PC-3 (cell line): ENCODE results near the gene IER3IP1. TPM values are rescaled to one million over a fixed set of nuclear protein-coding genes. Genes with fewer than 3 reads are reported as not detected.
A peak's percentile ranks its signal among the peaks of the same experiment; 100 is the strongest.

Experiments
- ATAC-seq: fragments of 200-7000 bp; cut with Tn5 transposase; 2 replicates; pipeline ENCODE4 v1.9.1; 2020; ENCODE audit warnings: mild to moderate bottlenecking, moderate library complexity
- BruUV-seq: library from RNA; stranded (reverse); fragments of 400-500 nt; replicated peaks from 2 replicates; lab custom pipeline; 2021; lab: Mats Ljungman, UMichigan
- CTCF ChIA-PET: fragments of 300-600 bp; sonication (Branson Sonifier 250); formaldehyde crosslinking; loops from one replicate; lab custom pipeline; 2022; ENCODE audit warnings: antibody characterized with exemption; lab: Charles Lee
- POLR2A ChIA-PET: fragments of 300-600 bp; sonication (Branson Sonifier 250); formaldehyde crosslinking; loops from one replicate; lab custom pipeline; 2022; ENCODE audit warnings: antibody characterized with exemption; ENCODE audit not compliant: unreplicated experiment; lab: Charles Lee
- DNase-seq: peaks from one replicate; pipeline ENCODE4 v3.0.0-alpha.2; 2015
- H2AFZ ChIP-seq: fragments of 300-600 bp; sonication (generic); 2 replicates; pipeline ENCODE4 v1.6.0; 2016; ENCODE audit warnings: antibody characterized with exemption, low read length
- H3F3A ChIP-seq: fragments of 300-600 bp; sonication (generic); one replicate; pipeline ENCODE4 v1.6.0; 2017; ENCODE audit warnings: antibody characterized with exemption, low read length, control low read depth, mild to moderate bottlenecking; ENCODE audit not compliant: unreplicated experiment
- H3K27ac ChIP-seq: fragments of 300-600 bp; sonication (generic); 2 replicates; pipeline ENCODE4 v1.5.1; 2016; ENCODE audit warnings: mild to moderate bottlenecking, low read length
- H3K27me3 ChIP-seq: fragments of 300-600 bp; sonication (generic); 2 replicates; pipeline ENCODE4 v1.6.1; 2016; ENCODE audit warnings: low read length, mixed read lengths
- H3K36me3 ChIP-seq: fragments of 300-600 bp; sonication (generic); 2 replicates; pipeline ENCODE4 v1.6.1; 2016; ENCODE audit warnings: low read depth, mixed run types, low read length, mixed read lengths
- H3K4me1 ChIP-seq: fragments of 300-600 bp; sonication (generic); 2 replicates; pipeline ENCODE4 v1.5.1; 2016; ENCODE audit warnings: low read length; ENCODE audit not compliant: insufficient read depth
- H3K4me2 ChIP-seq: fragments of 300-600 bp; sonication (generic); 2 replicates; pipeline ENCODE4 v1.6.0; 2016; ENCODE audit warnings: low read length
- H3K4me3 ChIP-seq: fragments of 300-600 bp; sonication (generic); 2 replicates; pipeline ENCODE4 v1.5.1; 2016; ENCODE audit warnings: mild to moderate bottlenecking, low read length, mixed read lengths
- H3K79me2 ChIP-seq: fragments of 300-600 bp; sonication (generic); 2 replicates; pipeline ENCODE4 v1.6.1; 2017; ENCODE audit warnings: low read length, mixed read lengths
- H3K9ac ChIP-seq: fragments of 300-600 bp; sonication (generic); 2 replicates; pipeline ENCODE4 v1.6.0; 2016; ENCODE audit warnings: mild to moderate bottlenecking, low read length
- H3K9me2 ChIP-seq: fragments of 300-600 bp; sonication (generic); replicated peaks from 2 replicates; pipeline ENCODE4 v1.6.1; 2016; ENCODE audit warnings: mixed run types, low read length, mixed read lengths
- H3K9me3 ChIP-seq: fragments of 300-600 bp; sonication (generic); 2 replicates; pipeline ENCODE4 v1.6.1; 2016; ENCODE audit warnings: low read length, mixed read lengths
- H4K20me1 ChIP-seq: fragments of 300-600 bp; sonication (generic); 2 replicates; pipeline ENCODE4 v1.6.1; 2016; ENCODE audit warnings: low read length, mixed read lengths
- EZH2 ChIP-seq: fragments of 300-600 bp; sonication (generic); IDR thresholded peaks from one replicate; pipeline ENCODE4 v1.6.1; 2017; ENCODE audit warnings: antibody characterized with exemption, mild to moderate bottlenecking, low read length; ENCODE audit not compliant: unreplicated experiment
- EZH2phosphoT487 ChIP-seq: fragments of 300-600 bp; sonication (generic); IDR thresholded peaks from 2 replicates; pipeline ENCODE4 v1.6.1; 2018; ENCODE audit warnings: mild to moderate bottlenecking, antibody characterized with exemption, low read length, borderline replicate concordance
- intact Hi-C: fragments of 100-400 bp; cut with micrococcal nuclease; formaldehyde crosslinking; loops from 2 replicates; pipeline ENCODE4 v1.9.0; 2023
- total RNA-seq: library from RNA; depleted of rRNA; stranded (reverse); fragments of >200 nt; gene quantifications from 2 replicates; pipeline ENCODE4 v1.2.3, GENCODE V29; 2014
- TF ChIP-seq, protein P1 (sequence below): fragments of 300-600 bp; sonication (generic); conservative IDR thresholded peaks from 2 replicates; pipeline ENCODE4 v1.5.1; 2017; ENCODE audit warnings: antibody characterized with exemption, low read depth, mild to moderate bottlenecking, low read length

Gene IER3IP1
- total RNA-seq, 1 experiment from 2014 or later, result 23.2 TPM

DNA sequence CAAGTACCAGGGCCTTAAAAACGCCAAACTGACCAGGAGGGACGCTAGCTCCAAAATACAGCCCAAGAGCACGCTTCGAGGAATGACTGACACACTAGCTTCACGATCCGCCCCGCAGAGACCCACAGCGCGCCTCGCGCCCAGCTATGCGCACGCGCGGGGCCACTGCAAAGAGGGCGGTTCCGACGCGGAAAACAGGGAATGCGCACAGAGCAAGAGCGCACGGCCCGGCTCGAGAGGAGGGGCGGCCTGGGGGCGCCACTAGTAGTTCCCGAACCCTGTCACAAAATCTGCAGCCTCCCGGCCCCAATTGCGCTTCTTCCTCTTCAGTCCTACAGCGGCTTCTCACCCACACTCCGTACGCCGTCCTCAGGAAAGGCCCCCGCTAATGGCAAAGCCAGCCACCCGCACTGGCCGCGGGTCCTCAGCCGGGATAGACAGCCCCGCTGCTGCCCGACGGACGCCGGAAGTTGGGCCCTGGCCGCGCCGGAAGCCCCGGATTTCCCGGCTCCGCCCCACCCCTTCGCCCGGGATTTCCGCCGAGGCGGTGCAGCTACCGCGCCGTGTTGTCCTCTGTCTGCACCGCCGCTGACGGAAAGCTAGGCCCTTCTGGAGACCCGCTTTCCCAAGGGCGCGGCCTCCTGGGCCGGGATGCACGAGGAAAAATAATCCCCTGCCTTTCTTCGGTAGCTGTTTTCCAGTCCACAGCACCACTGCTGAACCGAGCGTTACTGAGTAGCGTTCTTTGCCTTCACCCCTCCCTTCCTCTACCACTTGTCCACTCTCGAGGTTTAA is 25.9 kb downstream of the IER3IP1 start, which contains the start of gene HDHD2:
Gene HDHD2 (minus strand): TSS at position 472 of the 795 bp plus-strand sequence. CDS start 14,061 bp downstream, outside the sequence.
- H3K9me2 ChIP-seq, result no peaks in the 10 kb centered on the region
- no peaks in the 10 kb centered on the region for H3F3A ChIP-seq
- ATAC-seq (peak; percentile 91), DNase-seq (peak; percentile 58)
- H3K9ac ChIP-seq, result peak within 1 kb of the TSS; percentile 88
- H3K4me2 ChIP-seq, result peak within 1 kb of the TSS; percentile 96
- peak within 1 kb of the TSS; percentile 79 for H3K4me3 ChIP-seq
- intact Hi-C loops, result loop anchor here (1.0 kb wide), 2 partner anchors 26 to 54 kb away; partner anchors contain the start of gene IER3IP1
- H3K27ac ChIP-seq, result peak within 1 kb of the TSS; percentile 59
- peak within 1 kb of the TSS; percentile 85 for H2AFZ ChIP-seq
- BruUV-seq, result TSS peak; percentile 65
- H3K79me2 ChIP-seq, result peaks cover 25% of the 10 kb centered on the region
- ChIA-PET POLR2A (interaction anchor here (0.6 kb wide), 1 partner anchor 1052 kb away, joined by 3 read pairs; the partner anchor contains the start of gene ATP5F1A), CTCF (no interaction called here)
- no peaks in the 10 kb centered on the region for H4K20me1 ChIP-seq
- TF ChIP-seq EZH2 (no peak), EZH2phosphoT487 (no peak)
- TF ChIP-seq, protein P1, sequence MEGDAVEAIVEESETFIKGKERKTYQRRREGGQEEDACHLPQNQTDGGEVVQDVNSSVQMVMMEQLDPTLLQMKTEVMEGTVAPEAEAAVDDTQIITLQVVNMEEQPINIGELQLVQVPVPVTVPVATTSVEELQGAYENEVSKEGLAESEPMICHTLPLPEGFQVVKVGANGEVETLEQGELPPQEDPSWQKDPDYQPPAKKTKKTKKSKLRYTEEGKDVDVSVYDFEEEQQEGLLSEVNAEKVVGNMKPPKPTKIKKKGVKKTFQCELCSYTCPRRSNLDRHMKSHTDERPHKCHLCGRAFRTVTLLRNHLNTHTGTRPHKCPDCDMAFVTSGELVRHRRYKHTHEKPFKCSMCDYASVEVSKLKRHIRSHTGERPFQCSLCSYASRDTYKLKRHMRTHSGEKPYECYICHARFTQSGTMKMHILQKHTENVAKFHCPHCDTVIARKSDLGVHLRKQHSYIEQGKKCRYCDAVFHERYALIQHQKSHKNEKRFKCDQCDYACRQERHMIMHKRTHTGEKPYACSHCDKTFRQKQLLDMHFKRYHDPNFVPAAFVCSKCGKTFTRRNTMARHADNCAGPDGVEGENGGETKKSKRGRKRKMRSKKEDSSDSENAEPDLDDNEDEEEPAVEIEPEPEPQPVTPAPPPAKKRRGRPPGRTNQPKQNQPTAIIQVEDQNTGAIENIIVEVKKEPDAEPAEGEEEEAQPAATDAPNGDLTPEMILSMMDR, result no peak
- no peaks in the 10 kb centered on the region for H3K36me3 ChIP-seq
- no peaks in the 10 kb centered on the region for H3K9me3 ChIP-seq
- no peaks in the 10 kb centered on the region for H3K27me3 ChIP-seq
- no peaks in the 10 kb centered on the region for H3K4me1 ChIP-seq

DNA sequence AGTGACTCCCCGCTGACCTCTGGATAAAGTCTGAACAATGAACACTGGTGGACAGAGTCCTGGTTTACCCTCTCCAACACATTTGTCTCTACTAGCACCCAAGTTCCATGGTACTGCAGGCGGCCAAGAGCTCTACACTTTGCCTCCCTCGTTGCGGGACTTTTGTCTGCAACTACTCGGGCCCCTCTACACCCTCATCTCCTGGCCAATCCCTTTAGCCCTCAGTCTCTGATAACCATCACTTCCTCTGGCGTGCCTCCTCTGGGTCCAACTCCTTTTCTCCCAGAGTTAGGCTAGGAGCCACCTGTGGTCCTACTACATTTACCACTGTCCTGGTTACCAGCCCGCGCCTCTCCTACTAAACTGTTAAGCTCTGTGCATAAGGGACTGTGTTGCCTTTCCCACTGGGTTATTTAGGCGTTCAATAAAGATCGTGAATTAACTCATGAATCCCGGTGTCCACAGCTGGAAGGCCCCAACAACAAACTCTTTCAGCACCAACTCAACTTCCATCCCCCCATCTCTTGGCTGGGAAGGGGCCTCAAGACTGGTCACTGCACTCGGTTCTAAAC is 26.6 kb downstream of the IER3IP1 start:
- Histone ChIP-seq H3F3A (no peaks in the 10 kb centered on the region), H3K79me2 (peaks cover 30% of the 10 kb centered on the region), H3K4me1 (no peaks in the 10 kb centered on the region), H2AFZ (peak overlapping the region; percentile 85), H3K36me3 (no peaks in the 10 kb centered on the region), H3K9ac (peak overlapping the region; percentile 88), H3K27ac (peak overlapping the region; percentile 59; the same call in 1 of the 2 replicates), H3K27me3 (no peaks in the 10 kb centered on the region), H3K9me2 (no peaks in the 10 kb centered on the region), H4K20me1 (no peaks in the 10 kb centered on the region), H3K4me3 (peak overlapping the region; percentile 79), H3K4me2 (peak overlapping the region; percentile 96), H3K9me3 (no peaks in the 10 kb centered on the region)
- ATAC-seq (peak; percentile 13), DNase-seq (no peak)
- POLR2A ChIA-PET, result interaction anchor here (0.6 kb wide), 1 partner anchor 1052 kb away, joined by 3 read pairs; the partner anchor contains the start of gene ATP5F1A
- TF ChIP-seq EZH2 (no peak), EZH2phosphoT487 (no peak)
- TF ChIP-seq, protein P1, result no peak
- intact Hi-C loops, result loop anchor here (1.0 kb wide), 2 partner anchors 27 to 55 kb away; partner anchors contain the start of gene IER3IP1
- no TSS peak for BruUV-seq
- CTCF ChIA-PET, result no interaction called here
